GM23248 (cell line): Measurements from ENCODE around the gene FOXE1.

ENCODE experiments used
- EZH2 ChIP-seq: fragments of 200-600 bp; sonication (generic); IDR thresholded peaks from 2 replicates; pipeline ENCODE4 v1.6.1; 2018; ENCODE audit warnings: antibody characterized with exemption, mild to moderate bottlenecking; ENCODE audit not compliant: insufficient read depth, poor library complexity, severe bottlenecking
- EZH2phosphoT487 ChIP-seq: fragments of 200-600 bp; sonication (generic); IDR thresholded peaks from 2 replicates; pipeline ENCODE4 v1.6.1; 2018; ENCODE audit warnings: antibody characterized with exemption, moderate library complexity, mild to moderate bottlenecking, low read depth; ENCODE audit not compliant: insufficient read depth

GRCh38 chr9:97859346-97859745 is 6.3 kb downstream of the FOXE1 start:
- TF ChIP-seq EZH2, result no peak
- no peak for TF ChIP-seq EZH2phosphoT487
